ENCODE data around the gene ATN1.
A peak's percentile ranks its signal among the peaks of the same experiment; 100 is the strongest.

ATN1 gene

GRCh38 chr12:6959805-6960592, 32.2 kb downstream of the ATN1 start:
- DNase-seq, result no peak

GRCh38 chr12:6960593-6961277, 33.0 kb downstream of the ATN1 start:
- no peak for DNase-seq

- DNase-seq, result no peak
Measured at GRCh38 chr12:6961278-6961694, 33.5 kb downstream of the ATN1 start.

GRCh38 chr12:6961695-6962284, 34.0 kb downstream of the ATN1 start:
- DNase-seq, result no peak

- DNase-seq, result no peak
Measured at GRCh38 chr12:6962285-6963015, 34.7 kb downstream of the ATN1 start.

- no peak for DNase-seq
Measured at GRCh38 chr12:6963016-6963731, 35.4 kb downstream of the ATN1 start.

- DNase-seq, result no peak
Measured at GRCh38 chr12:6963791-6964413, 36.1 kb downstream of the ATN1 start.

- no peak for DNase-seq
Measured at GRCh38 chr12:6964605-6965025, 36.9 kb downstream of the ATN1 start.

GRCh38 chr12:6965026-6965661, 37.4 kb downstream of the ATN1 start:
- peak; percentile 80 for DNase-seq

GRCh38 chr12:6965714-6966113, 38.0 kb downstream of the ATN1 start:
- DNase-seq, result no peak

GRCh38 chr12:6966351-6966750, 38.6 kb downstream of the ATN1 start:
- no peak for DNase-seq

- DNase-seq, result no peak
Measured at GRCh38 chr12:6967651-6968100, 39.9 kb downstream of the ATN1 start.

- DNase-seq, result no peak
Measured at GRCh38 chr12:6968426-6968825, 40.7 kb downstream of the ATN1 start.

GRCh38 chr12:6970096-6970527, 42.4 kb downstream of the ATN1 start:
- DNase-seq, result no peak

- DNase-seq, result no peak
Measured at GRCh38 chr12:6974180-6974579, 46.4 kb downstream of the ATN1 start.

GRCh38 chr12:6975297-6976032, 47.7 kb downstream of the ATN1 start:
- DNase-seq, result no peak

- no peak for DNase-seq
Measured at GRCh38 chr12:6977653-6978052, 49.9 kb downstream of the ATN1 start.

GRCh38 chr12:6978188-6978587, 50.4 kb downstream of the ATN1 start:
- no peak for DNase-seq

- no peak for DNase-seq
Measured at GRCh38 chr12:6978611-6979011, 50.9 kb downstream of the ATN1 start.

GRCh38 chr12:6979021-6979420, 51.3 kb downstream of the ATN1 start:
- no peak for DNase-seq

- DNase-seq, result no peak
Measured at GRCh38 chr12:6979453-6979852, 51.7 kb downstream of the ATN1 start.

Data from GDM1 (cell line).